Measurements from ENCODE around the gene PLA2G15. TPM values are rescaled to one million over a fixed set of nuclear protein-coding genes. Genes with fewer than 3 reads are reported as not detected.
A peak's percentile ranks its signal among the peaks of the same experiment; 100 is the strongest.

The PLA2G15 gene
- total and polyA plus RNA-seq, 2 of the 13 experiments (the other 11 are each of a cell fraction or from before 2014, with no cell fraction given), result 14.4 to 23.7 TPM

- TF ChIP-seq, protein P1, sequence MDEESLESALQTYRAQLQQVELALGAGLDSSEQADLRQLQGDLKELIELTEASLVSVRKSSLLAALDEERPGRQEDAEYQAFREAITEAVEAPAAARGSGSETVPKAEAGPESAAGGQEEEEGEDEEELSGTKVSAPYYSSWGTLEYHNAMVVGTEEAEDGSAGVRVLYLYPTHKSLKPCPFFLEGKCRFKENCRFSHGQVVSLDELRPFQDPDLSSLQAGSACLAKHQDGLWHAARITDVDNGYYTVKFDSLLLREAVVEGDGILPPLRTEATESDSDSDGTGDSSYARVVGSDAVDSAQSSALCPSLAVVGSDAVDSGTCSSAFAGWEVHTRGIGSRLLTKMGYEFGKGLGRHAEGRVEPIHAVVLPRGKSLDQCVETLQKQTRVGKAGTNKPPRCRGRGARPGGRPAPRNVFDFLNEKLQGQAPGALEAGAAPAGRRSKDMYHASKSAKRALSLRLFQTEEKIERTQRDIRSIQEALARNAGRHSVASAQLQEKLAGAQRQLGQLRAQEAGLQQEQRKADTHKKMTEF (CRISPR knock-in tag; IDR thresholded peaks at IDR 0.05), result peak; percentile 94
- peak; percentile 80 for TF ChIP-seq NFYC (CRISPR knock-in tag; IDR thresholded peaks at IDR 0.05)
- no peak for TF ChIP-seq ZBTB7A (CRISPR knock-in tag; IDR thresholded peaks at IDR 0.05)
- TF ChIP-seq BHLHE40 (IDR thresholded peaks at IDR 0.05; ENCODE audit: low read length), result peak; percentile 16
- TF ChIP-seq CBX2 (IDR thresholded peaks at IDR 0.05; ENCODE audit: low read depth, low read length), result no peak
- TF ChIP-seq CBX2 (CRISPR knock-in tag; IDR thresholded peaks at IDR 0.05; ENCODE audit: low read depth), result no peak
- TF ChIP-seq, protein P2, sequence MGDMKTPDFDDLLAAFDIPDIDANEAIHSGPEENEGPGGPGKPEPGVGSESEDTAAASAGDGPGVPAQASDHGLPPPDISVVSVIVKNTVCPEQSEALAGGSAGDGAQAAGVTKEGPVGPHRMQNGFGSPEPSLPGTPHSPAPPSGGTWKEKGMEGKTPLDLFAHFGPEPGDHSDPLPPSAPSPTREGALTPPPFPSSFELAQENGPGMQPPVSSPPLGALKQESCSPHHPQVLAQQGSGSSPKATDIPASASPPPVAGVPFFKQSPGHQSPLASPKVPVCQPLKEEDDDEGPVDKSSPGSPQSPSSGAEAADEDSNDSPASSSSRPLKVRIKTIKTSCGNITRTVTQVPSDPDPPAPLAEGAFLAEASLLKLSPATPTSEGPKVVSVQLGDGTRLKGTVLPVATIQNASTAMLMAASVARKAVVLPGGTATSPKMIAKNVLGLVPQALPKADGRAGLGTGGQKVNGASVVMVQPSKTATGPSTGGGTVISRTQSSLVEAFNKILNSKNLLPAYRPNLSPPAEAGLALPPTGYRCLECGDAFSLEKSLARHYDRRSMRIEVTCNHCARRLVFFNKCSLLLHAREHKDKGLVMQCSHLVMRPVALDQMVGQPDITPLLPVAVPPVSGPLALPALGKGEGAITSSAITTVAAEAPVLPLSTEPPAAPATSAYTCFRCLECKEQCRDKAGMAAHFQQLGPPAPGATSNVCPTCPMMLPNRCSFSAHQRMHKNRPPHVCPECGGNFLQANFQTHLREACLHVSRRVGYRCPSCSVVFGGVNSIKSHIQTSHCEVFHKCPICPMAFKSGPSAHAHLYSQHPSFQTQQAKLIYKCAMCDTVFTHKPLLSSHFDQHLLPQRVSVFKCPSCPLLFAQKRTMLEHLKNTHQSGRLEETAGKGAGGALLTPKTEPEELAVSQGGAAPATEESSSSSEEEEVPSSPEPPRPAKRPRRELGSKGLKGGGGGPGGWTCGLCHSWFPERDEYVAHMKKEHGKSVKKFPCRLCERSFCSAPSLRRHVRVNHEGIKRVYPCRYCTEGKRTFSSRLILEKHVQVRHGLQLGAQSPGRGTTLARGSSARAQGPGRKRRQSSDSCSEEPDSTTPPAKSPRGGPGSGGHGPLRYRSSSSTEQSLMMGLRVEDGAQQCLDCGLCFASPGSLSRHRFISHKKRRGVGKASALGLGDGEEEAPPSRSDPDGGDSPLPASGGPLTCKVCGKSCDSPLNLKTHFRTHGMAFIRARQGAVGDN (CRISPR knock-in tag; IDR thresholded peaks at IDR 0.05), result peak; percentile 82
- TF ChIP-seq TAF1 (CRISPR knock-in tag; IDR thresholded peaks at IDR 0.05), result peak; percentile 80; the same call in 1 of the 2 replicates
- TF ChIP-seq SP5 (CRISPR knock-in tag; IDR thresholded peaks at IDR 0.05; ENCODE audit: borderline replicate concordance, low read depth), result peak; percentile 99
- no peak for TF ChIP-seq KLF9 (CRISPR knock-in tag; IDR thresholded peaks at IDR 0.05; ENCODE audit: low read depth)
- peak; percentile 79 for TF ChIP-seq RFXAP (CRISPR knock-in tag; IDR thresholded peaks at IDR 0.05; ENCODE audit: borderline replicate concordance)
- peak; percentile 71; the same call in 1 of the 2 replicates for TF ChIP-seq NKX3-1 (CRISPR knock-in tag; IDR thresholded peaks at IDR 0.05)
- TF ChIP-seq ZNF674 (CRISPR knock-in tag; IDR thresholded peaks at IDR 0.05; ENCODE audit: low read depth), result no peak
- no peak for TF ChIP-seq ETS1 (CRISPR knock-in tag; IDR thresholded peaks at IDR 0.05)
- TF ChIP-seq ZNF737 (CRISPR knock-in tag; IDR thresholded peaks at IDR 0.05; ENCODE audit: borderline replicate concordance), result no peak
- 0 out of 2 replicates have a peak, but pooled peaks have one; percentile 46 for TF ChIP-seq RELA (CRISPR knock-in tag; IDR thresholded peaks at IDR 0.05)
- TF ChIP-seq ZFX (CRISPR knock-in tag; IDR thresholded peaks at IDR 0.05; ENCODE audit: low read depth), result no peak; the same call in none of the 2 replicates
- TF ChIP-seq, protein P3, sequence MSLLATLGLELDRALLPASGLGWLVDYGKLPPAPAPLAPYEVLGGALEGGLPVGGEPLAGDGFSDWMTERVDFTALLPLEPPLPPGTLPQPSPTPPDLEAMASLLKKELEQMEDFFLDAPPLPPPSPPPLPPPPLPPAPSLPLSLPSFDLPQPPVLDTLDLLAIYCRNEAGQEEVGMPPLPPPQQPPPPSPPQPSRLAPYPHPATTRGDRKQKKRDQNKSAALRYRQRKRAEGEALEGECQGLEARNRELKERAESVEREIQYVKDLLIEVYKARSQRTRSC (CRISPR knock-in tag; IDR thresholded peaks at IDR 0.05; ENCODE audit: low read depth), result no peak
- no peak for TF ChIP-seq SYNCRIP (IDR thresholded peaks at IDR 0.05; ENCODE audit: insufficient read depth, low read depth, low read length)
- TF ChIP-seq NAIF1 (CRISPR knock-in tag; IDR thresholded peaks at IDR 0.05; ENCODE audit: borderline replicate concordance), result peak; percentile 86
- peak; percentile 95 for TF ChIP-seq ZNF605 (CRISPR knock-in tag; IDR thresholded peaks at IDR 0.05)
- TF ChIP-seq ARNT (IDR thresholded peaks at IDR 0.05), result no peak
- TF ChIP-seq NR2F6 (IDR thresholded peaks at IDR 0.05), result peak; percentile 21; the same call in 1 of the 2 replicates
- TF ChIP-seq NR2F6 (CRISPR knock-in tag; IDR thresholded peaks at IDR 0.05), result peak; percentile 63
Measured at GRCh38 chr16:68237243-68238028, 7.7 kb upstream of the PLA2G15 start (continued).

All from HepG2 (cell line).